Bone marrow (tissue), 2 donors: Measurements from ENCODE around the gene CBLB.
A peak's percentile ranks its signal among the peaks of the same experiment; 100 is the strongest.
"Not testable (repeated sequence)": the region's sequence is repeated elsewhere in the genome, so short reads cannot be mapped to it uniquely, and the experiment has no call there.

ENCODE experiments used
- DNase-seq, 2 donors: peaks; one replicate each; lab custom pipeline; 2025; lab: John Stamatoyannopoulos, UW

CBLB gene

DNA sequence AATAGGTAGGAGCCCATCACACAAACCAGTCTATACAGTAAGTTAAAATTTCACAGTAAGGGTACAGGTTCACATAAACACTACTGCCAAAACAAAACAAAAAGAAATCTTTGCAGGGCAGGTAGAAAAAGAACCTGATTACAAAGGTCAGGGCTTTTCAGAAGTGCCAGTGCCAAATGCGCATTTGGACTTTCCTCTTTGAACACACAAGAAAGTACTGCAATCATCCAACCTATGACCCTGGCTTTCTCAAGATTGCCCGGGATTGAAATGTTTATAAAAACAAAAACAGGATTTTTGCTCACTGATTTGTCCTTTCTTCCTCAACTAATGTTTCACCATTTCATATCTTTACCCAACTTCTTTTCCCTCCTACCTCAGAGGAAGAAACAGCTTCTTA, 47.4 kb downstream of the CBLB start:
- no peak for DNase-seq

DNA sequence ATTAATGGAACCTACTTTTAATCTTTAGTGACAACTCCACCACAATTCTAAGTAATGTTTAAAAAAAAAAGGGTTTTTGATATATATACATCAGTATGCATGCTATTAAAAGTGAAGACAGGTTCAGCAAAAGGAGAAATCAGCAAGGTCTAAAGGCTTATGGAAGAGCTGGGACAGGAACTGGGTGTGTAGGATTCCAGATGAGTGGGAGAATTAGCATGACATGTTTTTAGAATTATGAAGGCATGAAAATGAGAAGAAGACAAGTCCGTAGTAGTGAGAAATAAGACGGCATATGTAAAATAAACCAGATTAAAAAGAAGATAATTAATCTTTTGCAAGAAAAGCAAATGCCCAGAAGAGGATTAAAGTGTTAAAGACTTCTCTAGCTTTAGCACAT, 52.0 kb downstream of the CBLB start:
- no peak for DNase-seq

DNA sequence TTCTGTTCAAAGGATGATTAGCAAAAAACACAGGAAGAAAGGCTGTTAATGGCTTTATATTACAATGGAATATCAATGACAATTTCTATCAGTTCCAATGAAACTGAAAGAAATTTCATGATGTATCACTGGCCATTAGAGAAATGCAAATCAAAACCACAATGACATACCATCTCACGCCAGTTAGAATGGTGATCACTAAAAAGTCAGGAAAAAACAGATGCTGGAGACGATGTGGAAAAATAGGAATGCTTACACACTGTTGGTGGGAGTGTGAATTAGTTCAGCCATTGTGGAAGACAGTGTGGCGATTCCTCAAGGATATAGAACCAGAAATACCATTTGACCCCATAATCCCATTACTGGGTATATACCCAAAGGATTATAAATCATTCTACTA, 53.5 kb downstream of the CBLB start:
- DNase-seq = not testable (repeated sequence)

DNA sequence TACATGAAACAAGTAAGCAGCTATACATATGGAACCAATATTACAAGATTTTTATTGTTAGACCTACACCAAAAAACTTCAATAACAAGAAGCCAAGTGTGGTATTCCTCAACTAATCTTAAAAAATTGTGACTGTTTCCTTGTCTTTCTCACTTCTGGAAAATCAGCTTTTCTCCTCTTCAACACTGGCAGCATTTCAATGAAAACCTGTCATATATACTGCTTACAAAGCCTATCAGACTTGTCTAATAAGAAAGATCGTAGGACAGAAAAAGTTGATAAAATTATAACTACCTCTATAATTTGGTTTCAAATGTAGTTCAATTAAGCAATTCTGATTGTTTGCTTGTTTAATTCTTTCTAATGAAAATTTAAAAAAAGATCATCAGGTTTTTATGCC, 55.1 kb downstream of the CBLB start:
- no peak for DNase-seq

GRCh38 chr3:105812194-105812586, 56.6 kb downstream of the CBLB start:
- DNase-seq = no peak

DNA sequence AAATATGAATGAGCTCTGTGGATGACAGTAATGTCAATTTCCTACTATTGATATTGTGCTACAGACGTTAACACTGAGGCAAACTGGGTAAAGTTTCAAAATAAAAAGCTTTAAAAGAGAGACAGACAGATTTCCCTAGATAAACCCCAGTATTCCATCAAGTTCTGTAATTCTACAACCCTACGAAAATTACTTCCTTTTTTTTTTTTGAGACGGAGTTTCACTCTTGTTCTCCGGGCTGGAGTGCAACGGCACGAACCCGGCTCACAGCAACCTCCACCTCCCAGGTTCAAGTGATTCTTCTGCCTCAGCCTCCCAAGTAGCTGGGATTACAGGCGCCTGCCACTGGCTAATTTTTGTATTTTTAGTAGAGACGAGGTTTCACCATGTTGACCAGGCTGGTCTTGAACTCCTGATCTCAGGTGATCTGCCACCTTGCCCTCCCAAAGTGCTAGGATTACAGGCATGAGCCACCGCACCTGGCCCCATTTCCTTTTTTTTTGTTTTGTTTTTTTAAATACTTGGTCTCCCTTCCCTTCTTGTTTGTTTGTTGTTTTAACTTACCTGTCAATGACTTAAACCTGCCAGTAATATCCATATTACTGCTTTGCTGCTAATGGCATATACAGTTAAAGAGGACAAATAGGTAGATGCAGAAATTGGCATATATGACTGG, 57.2 kb downstream of the CBLB start:
- DNase-seq = no peak

DNA sequence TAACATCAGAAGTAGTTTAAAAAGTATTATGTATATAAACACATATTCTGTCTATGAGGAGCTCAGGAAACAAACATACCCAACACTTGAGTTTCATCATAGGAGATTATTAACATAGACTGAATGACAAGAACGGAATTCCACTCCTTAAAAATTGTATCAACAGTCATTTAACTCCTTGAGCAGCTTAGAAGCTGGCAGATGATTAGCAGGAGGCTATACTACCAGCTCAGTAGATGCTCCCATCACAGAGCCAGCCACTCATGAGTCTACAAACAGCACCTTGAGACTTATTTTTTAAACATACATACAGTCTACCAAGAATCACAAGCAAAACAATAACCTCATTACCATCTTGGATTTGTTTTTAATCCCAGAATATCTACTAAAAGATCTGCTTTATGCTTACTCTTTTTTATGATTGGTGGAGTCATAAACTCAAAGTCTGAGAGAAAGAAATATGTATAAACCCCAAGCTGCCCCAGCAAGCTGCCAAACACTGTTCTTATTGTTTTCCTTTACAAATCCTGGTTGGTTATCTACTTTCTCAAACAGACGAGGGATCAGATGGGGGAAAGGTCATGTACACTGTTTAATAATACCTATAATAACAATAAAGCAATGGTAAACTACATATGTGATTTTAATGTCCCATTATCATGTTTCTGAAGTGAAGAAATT, 59.5 kb downstream of the CBLB start:
- no peak for DNase-seq

GRCh38 chr3:105807701-105808100, 61.1 kb downstream of the CBLB start:
- no peak for DNase-seq

- DNase-seq = no peak
Observed at GRCh38 chr3:105807146-105807545, 61.7 kb downstream of the CBLB start.

- peak in 1 of 2 donors; percentile 91 for DNase-seq
Observed at GRCh38 chr3:105806359-105806758, 62.5 kb downstream of the CBLB start.

GRCh38 chr3:105805404-105805803, 63.4 kb downstream of the CBLB start:
- no peak for DNase-seq

DNA sequence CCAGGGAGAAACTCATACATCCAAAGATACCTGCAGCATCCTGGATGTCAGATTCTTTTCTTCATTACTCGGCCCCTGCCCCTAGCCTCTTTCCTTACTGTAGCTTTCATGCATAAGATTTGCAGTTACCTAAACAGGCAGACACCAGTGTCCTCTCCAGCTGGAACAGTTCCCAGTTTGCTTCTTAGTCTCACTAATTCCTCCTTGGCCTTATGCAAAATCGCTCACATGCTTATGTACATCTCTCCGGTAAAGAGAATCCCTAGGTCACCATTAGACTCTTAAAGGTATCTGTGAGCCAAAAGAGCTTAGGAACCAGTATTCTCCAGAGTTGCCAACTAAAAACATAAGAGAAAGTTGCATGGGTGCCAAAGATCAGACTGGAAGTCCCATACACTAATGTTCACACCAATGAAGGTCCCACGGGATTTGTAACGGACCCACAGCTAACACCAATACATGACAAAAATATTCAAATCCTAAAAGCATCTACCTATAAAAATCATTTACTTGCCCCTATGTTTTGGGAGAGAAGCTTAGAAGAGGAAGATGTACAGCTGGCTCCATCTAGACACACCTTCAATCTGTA, 66.6 kb downstream of the CBLB start:
- no peak for DNase-seq

DNA sequence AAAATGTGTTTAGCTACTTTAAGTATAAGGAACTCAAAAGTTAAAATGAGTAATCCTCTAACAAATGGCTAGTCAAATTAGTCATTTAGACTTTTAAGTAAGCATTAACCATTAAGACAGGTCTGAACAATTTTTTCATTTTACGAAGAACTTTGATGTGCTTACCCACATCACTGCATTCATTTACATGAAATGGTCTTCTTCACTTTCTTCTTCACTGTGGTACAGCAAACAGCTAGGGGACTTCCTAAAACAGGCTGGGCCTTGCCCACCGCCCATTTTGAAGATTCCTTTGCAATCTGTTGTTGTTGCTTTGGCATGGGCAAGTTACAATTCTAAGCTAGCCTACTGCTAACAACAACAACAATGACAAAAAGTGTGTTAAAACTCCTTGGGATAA, 67.4 kb downstream of the CBLB start:
- DNase-seq = no peak

DNA sequence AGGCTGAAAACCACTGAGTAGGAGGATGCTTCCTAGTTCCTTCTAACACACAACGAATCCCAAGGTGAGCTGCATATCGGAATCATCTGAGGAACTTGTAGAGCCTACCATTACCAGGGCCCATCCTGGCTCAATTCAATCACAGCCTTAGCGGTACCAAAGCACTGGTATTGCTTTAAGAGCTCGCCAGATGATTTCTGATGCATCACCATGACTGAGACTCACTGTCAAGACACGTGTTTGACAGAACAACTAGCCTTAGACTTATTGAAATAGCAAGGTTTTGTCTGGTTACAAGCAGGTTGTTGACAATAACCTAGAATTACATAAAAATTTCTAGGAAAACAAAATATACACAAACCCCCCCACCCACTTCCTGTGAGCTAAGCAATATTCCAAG, 68.5 kb downstream of the CBLB start:
- DNase-seq = no peak

GRCh38 chr3:105799286-105799685, 69.5 kb downstream of the CBLB start:
- no peak for DNase-seq

GRCh38 chr3:105798381-105798934, 70.4 kb downstream of the CBLB start:
- peak in 1 of 2 donors; percentile 92 for DNase-seq

DNA sequence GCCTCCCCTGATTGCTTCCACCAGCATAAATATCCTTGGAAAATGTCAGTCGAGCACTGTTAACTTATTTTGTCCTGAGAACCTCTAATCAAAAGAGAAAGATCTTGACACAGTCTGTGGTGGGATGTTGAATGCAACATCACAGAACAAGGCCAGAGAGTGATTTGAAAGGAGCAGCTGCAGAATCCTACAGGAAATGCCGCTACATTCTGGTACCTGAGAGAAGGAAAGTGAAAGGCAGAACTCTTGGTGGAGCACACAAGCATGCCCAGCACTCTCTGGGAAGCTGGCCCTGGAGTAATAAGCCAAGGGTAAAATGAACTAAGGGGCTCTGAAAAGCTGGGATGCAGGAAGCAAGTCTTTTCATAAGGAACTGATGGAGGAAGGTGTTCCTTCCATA, 75.8 kb downstream of the CBLB start:
- DNase-seq = no peak

- DNase-seq = no peak
Observed at GRCh38 chr3:105791919-105792786, 76.7 kb downstream of the CBLB start.

GRCh38 chr3:105791131-105791530, 77.7 kb downstream of the CBLB start:
- DNase-seq = no peak

- DNase-seq = no peak
Observed at GRCh38 chr3:105790534-105790933, 78.3 kb downstream of the CBLB start.

- no peak for DNase-seq
Observed at GRCh38 chr3:105788593-105788992, 80.2 kb downstream of the CBLB start.

DNA sequence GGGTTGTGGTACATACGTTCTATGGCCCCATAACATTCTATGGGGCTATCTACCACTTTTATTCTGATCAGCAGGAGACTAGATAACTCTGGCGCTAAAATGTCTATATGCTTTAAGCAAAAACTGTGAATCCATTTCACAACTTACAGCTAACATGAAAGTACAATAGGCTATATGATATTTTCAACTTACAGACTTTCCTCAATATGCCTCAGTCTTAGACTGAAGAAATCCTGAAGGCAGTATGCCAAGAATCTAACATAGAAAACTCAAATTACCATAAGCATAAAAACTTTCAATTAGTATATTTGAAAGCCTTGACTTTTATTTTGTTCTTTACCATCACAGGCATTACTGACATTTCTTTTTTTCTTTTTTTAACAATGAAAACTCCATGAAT, 81.4 kb downstream of the CBLB start:
- no peak for DNase-seq
